K562 (cell line): Measurements from ENCODE around the gene IL36RN. TPM values are rescaled to one million over a fixed set of nuclear protein-coding genes. Genes with fewer than 3 reads are reported as not detected.

Source experiments
- ATAC-seq: fragments of 200-7000 bp; cut with Tn5 transposase; 3 replicates; pipeline ENCODE4 v1.9.1; 2020; ENCODE audit warnings: moderate library complexity
- BruUV-seq: library from RNA; stranded (reverse); fragments of 400-500 nt; replicated peaks from 2 replicates; lab custom pipeline; 2021; lab: Mats Ljungman, UMichigan
- CTCF ChIA-PET: fragments of 300-600 bp; formaldehyde crosslinking; extraction: SDS; loops from one replicate; lab custom pipeline; 2021; ENCODE audit warnings: low intra/inter-chr PET ratio; lab: Yijun Ruan, JAX
- POLR2A ChIA-PET: fragments of 300-600, 350-650 bp; sonication (Branson Sonifier 250); formaldehyde crosslinking; extraction: SDS; loops from one replicate; lab custom pipeline; 2021; ENCODE audit warnings: antibody characterized with exemption, inconsistent platforms; lab: Yijun Ruan, JAX
- DNase-seq, 4 experiments: peaks; one replicate each; pipeline versions ENCODE4 v3.0.0 to v3.0.0-alpha.2; 2011 to 2018; ENCODE audit warnings: low spot score in 3 of 4, mixed read lengths in 3 of 4; ENCODE audit errors: extremely low read depth in 1 of 4
- FAIRE-seq: peaks from 2 replicates; lab custom pipeline; 2011; peaks lifted over from hg19 to GRCh38; lab: Jason Lieb, UNC
- H2AFZ ChIP-seq: 2 replicates; pipeline ENCODE4 v1.6.0; 2011; ENCODE audit warnings: low read depth, low read length, control low read depth, inconsistent platforms
- H3K27ac ChIP-seq: fragments of 200-600 bp; 3 replicates; pipeline ENCODE4 v1.8.0; 2011; ENCODE audit warnings: low read depth, mild to moderate bottlenecking, control low read depth, inconsistent platforms, low read length, moderate library complexity, mixed read lengths; ENCODE audit errors: extremely low read depth
- H3K27me3 ChIP-seq, 2 experiments: fragments of 300-600 bp in 1 of 2; 2 replicates in 1 of 2; 3 replicates in 1 of 2; pipeline versions ENCODE4 v1.6.0 to v1.8.0; 2011; ENCODE audit warnings: inconsistent platforms in 2 of 2, low read length in 2 of 2, mild to moderate bottlenecking in 1 of 2, mixed read lengths in 1 of 2, moderate library complexity in 1 of 2; ENCODE audit not compliant: control insufficient read depth in 2 of 2, insufficient read depth in 2 of 2
- H3K36me3 ChIP-seq: fragments of 300-600 bp; 3 replicates; pipeline ENCODE4 v1.8.0; 2011; ENCODE audit warnings: mild to moderate bottlenecking, low read length, inconsistent platforms; ENCODE audit not compliant: control insufficient read depth, insufficient read depth
- H3K4me1 ChIP-seq, 2 experiments: fragments of 200-600 bp in 1 of 2; replicated peaks in 1 of 2; 2 replicates in 1 of 2; 3 replicates in 1 of 2; pipeline versions ENCODE4 v1.5.1 to v1.8.0; 2011; ENCODE audit warnings: inconsistent platforms in 2 of 2, low read length in 2 of 2, mild to moderate bottlenecking in 1 of 2, mixed read lengths in 1 of 2, moderate library complexity in 1 of 2; ENCODE audit not compliant: control insufficient read depth in 2 of 2, insufficient read depth in 2 of 2
- H3K4me2 ChIP-seq: 2 replicates; pipeline ENCODE4 v1.6.1; 2011; ENCODE audit warnings: low read length, control low read depth, inconsistent platforms, mixed read lengths; ENCODE audit not compliant: insufficient read depth
- H3K4me3 ChIP-seq: fragments of 200-600 bp; sonication (generic), shearing (Covaris generic); 2 replicates; pipeline ENCODE4 v1.5.1; 2016; ENCODE audit warnings: control low read depth, inconsistent platforms
- H3K79me2 ChIP-seq: fragments of 200-600 bp; 3 replicates; pipeline ENCODE4 v1.8.0; 2011; ENCODE audit warnings: low read length, inconsistent platforms; ENCODE audit not compliant: control insufficient read depth, insufficient read depth
- H3K9ac ChIP-seq, 2 experiments: 2 replicates each; pipeline versions ENCODE4 v1.6.0 to v1.6.1; 2011; ENCODE audit warnings: low read depth in 2 of 2, low read length in 2 of 2, control low read depth in 1 of 2, inconsistent platforms in 1 of 2, mild to moderate bottlenecking in 1 of 2, mixed read lengths in 1 of 2; ENCODE audit not compliant: insufficient read depth in 1 of 2
- H3K9me1 ChIP-seq: one replicate; pipeline ENCODE4 v1.6.0; 2011; ENCODE audit warnings: inconsistent platforms, mild to moderate bottlenecking, low read length, moderate library complexity; ENCODE audit not compliant: control insufficient read depth, insufficient read depth
- H3K9me3 ChIP-seq: replicated peaks from 2 replicates; pipeline ENCODE4 v1.5.1; 2011; ENCODE audit warnings: low read depth, low read length, inconsistent platforms; ENCODE audit not compliant: control insufficient read depth, insufficient read depth
- H4K20me1 ChIP-seq: replicated peaks from 2 replicates; pipeline ENCODE4 v1.6.1; 2011; ENCODE audit warnings: low read length, inconsistent platforms, mixed read lengths; ENCODE audit not compliant: control insufficient read depth, insufficient read depth
- C11orf30 ChIP-seq: fragments of 450-650 bp; IDR thresholded peaks from 2 replicates; pipeline ENCODE4 v1.6.1; 2016; ENCODE audit warnings: low read depth, mild to moderate bottlenecking
- ETS1 ChIP-seq: conservative IDR thresholded peaks from 2 replicates; pipeline ENCODE4 v1.6.1; 2011; ENCODE audit warnings: low read depth, mild to moderate bottlenecking, low read length; ENCODE audit not compliant: control insufficient read depth
- GATA2 ChIP-seq: sonication (generic); formaldehyde crosslinking; IDR thresholded peaks from 2 replicates; pipeline ENCODE4 v1.4.0; 2020; ENCODE audit warnings: mild to moderate bottlenecking, missing genetic modification reagents
- HLTF ChIP-seq: fragments of 450-650 bp; IDR thresholded peaks from 2 replicates; pipeline ENCODE4 v1.6.1; 2016
- JUNB ChIP-seq: fragments of 450-650 bp; formaldehyde crosslinking; conservative IDR thresholded peaks from 2 replicates; pipeline ENCODE4 v1.4.0; 2020; ENCODE audit warnings: mild to moderate bottlenecking
- JUND ChIP-seq, 2 experiments: IDR thresholded peaks; 2 replicates in 1 of 2; 3 replicates in 1 of 2; pipeline ENCODE4 v1.6.1; 2011; ENCODE audit warnings: borderline replicate concordance in 2 of 2, low read depth in 2 of 2, low read length in 2 of 2, improper control_type of control experiment in 1 of 2, missing biosample characterization in 1 of 2, missing genetic modification characterization in 1 of 2, missing genetic modification reagents in 1 of 2
- MAFG ChIP-seq: fragments of 450-650 bp; conservative IDR thresholded peaks from 2 replicates; pipeline ENCODE4 v1.6.1; 2016; ENCODE audit warnings: missing genetic modification characterization, missing compliant biosample characterization
- PHB2 ChIP-seq: fragments of 450-650 bp; IDR thresholded peaks from 2 replicates; pipeline ENCODE4 v1.6.1; 2017; ENCODE audit warnings: low read depth
- PHF21A ChIP-seq: fragments of 450-650 bp; IDR thresholded peaks from 2 replicates; pipeline ENCODE4 v1.6.1; 2017; ENCODE audit warnings: low read depth, borderline replicate concordance
- PTBP1 ChIP-seq: fragments of 200-400 bp; formaldehyde crosslinking; IDR thresholded peaks from 2 replicates; pipeline ENCODE4 v1.6.1; 2017; ENCODE audit warnings: low read depth, low read length
- TAF1 ChIP-seq: IDR thresholded peaks from 2 replicates; pipeline ENCODE4 v1.6.1; 2011; ENCODE audit warnings: mild to moderate bottlenecking, low read length, moderate library complexity; ENCODE audit not compliant: insufficient read depth, control insufficient read depth, severe bottlenecking; ENCODE audit errors: extremely low read depth
- TAF7 ChIP-seq: fragments of 450-650 bp; IDR thresholded peaks from 2 replicates; pipeline ENCODE4 v1.6.1; 2016; ENCODE audit warnings: missing genetic modification characterization, missing compliant biosample characterization
- TCFL5 ChIP-seq: fragments of 250-450 bp; sonication (Bioruptor Pico); conservative IDR thresholded peaks from 2 replicates; pipeline ENCODE4 v1.6.1; 2021; ENCODE audit warnings: mild to moderate bottlenecking, moderate library complexity, matching md5 sums
- TEAD4 ChIP-seq, 2 experiments: sonication (generic) in 1 of 2; formaldehyde crosslinking in 1 of 2; IDR thresholded peaks; 2 replicates each; pipeline versions ENCODE4 v1.6.1 to v1.8.0; 2012 to 2022; ENCODE audit warnings: borderline replicate concordance in 1 of 2, inconsistent platforms in 1 of 2, low read length in 1 of 2, mild to moderate bottlenecking in 1 of 2, missing genetic modification reagents in 1 of 2
- TRIM24 ChIP-seq, 2 experiments: fragments of 450-650 bp; IDR thresholded peaks; 2 replicates each; pipeline ENCODE4 v1.6.1; 2016
- YY1 ChIP-seq, 3 experiments: IDR thresholded peaks; 2 replicates each; pipeline ENCODE4 v1.6.1; 2011; ENCODE audit warnings: low read length in 2 of 3, mild to moderate bottlenecking in 2 of 3, moderate library complexity in 2 of 3, borderline replicate concordance in 1 of 3, control low read depth in 1 of 3, low read depth in 1 of 3; ENCODE audit not compliant: insufficient read depth in 3 of 3, insufficient replicate concordance in 2 of 3, control insufficient read depth in 1 of 3, insufficient read length in 1 of 3; ENCODE audit errors: extremely low read depth in 1 of 3
- ZNF174 ChIP-seq: fragments of 250-450 bp; sonication (Bioruptor Pico); IDR thresholded peaks from 2 replicates; pipeline ENCODE4 v1.4.0; 2020; ENCODE audit warnings: mild to moderate bottlenecking
- ZNF24 ChIP-seq: fragments of 450-650 bp; IDR thresholded peaks from 2 replicates; pipeline ENCODE4 v1.6.1; 2016
- WGBS: fragments of 100-300 bp; shearing (Covaris generic); methylation state at CpG from one replicate; pipeline ENCODE4 v1.1.6; 2016; ENCODE audit warnings: low coverage, mixed read lengths; ENCODE audit not compliant: insufficient coverage; ENCODE audit errors: missing lambda C conversion rate; 5-methylcytosine and 5-hydroxymethylcytosine counted together
- in situ Hi-C: fragments of 300-500 bp; cut with MboI; formaldehyde crosslinking; loops from 4 replicates; pipeline ENCODE4 v1.15.0; 2018; ENCODE audit warnings: inconsistent platforms, mixed read lengths
- intact Hi-C: fragments of 100-400 bp; cut with micrococcal nuclease; formaldehyde crosslinking; loops from 2 replicates; pipeline ENCODE4 v1.14.2; 2022
- polyA plus RNA-seq, 8 experiments: library from polyadenylated mRNA; depleted of rRNA in 4 of 8; stranded (reverse) in 5 of 8; unstranded in 3 of 8; fragments of >200 nt; fragmentation: Nextera tagmentation in 2 of 8; fragmentation: Illumina TruSeq in 1 of 8; extraction: Ambion mirVana in 2 of 8; extraction: Trizol in 1 of 8; gene quantifications; 2 replicates each; pipeline versions ENCODE4 v1.2.1 to v1.2.3, GENCODE V29; 2011 to 2014; ENCODE audit warnings: inconsistent platforms in 1 of 8, missing spikeins in 1 of 8
- total RNA-seq, 7 experiments: library from RNA; depleted of rRNA in 6 of 7; stranded (reverse); fragments of >200 nt in 6 of 7; fragmentation: Illumina TruSeq in 2 of 7; extraction: Trizol in 2 of 7; gene quantifications; 2 replicates each; pipeline versions ENCODE4 v1.2.1 to v1.2.3, GENCODE V29; 2011 to 2021; ENCODE audit warnings: low replicate concordance in 1 of 7
- TF ChIP-seq, protein P1 (sequence below): fragments of 250-450 bp; sonication (Bioruptor Pico); IDR thresholded peaks from 2 replicates; pipeline ENCODE4 v1.8.0; 2022; ENCODE audit warnings: moderate library complexity, mild to moderate bottlenecking, inconsistent platforms

The IL36RN gene
- total and polyA plus RNA-seq, 9 of the 15 experiments (the other 6 are each of a cell fraction or from before 2014, with no cell fraction given), result not detected

- H3K9me3 ChIP-seq, result no peaks in the 10 kb centered on the region
- intact Hi-C loops, result no loop called here
- in situ Hi-C loops, result no loop called here
- H3K27ac ChIP-seq, result no peak overlapping the region
- 62% methylated on average over 9 of the region's 9 CpGs for WGBS
- H3K27me3 ChIP-seq, result no peaks in the 10 kb centered on the region
- H3K79me2 ChIP-seq, result no peaks in the 10 kb centered on the region
- peaks cover 0 to 21% of the 10 kb centered on the region in 2 experiments; a peak in 2 of 5 replicates for H3K4me1 ChIP-seq
- no peak overlapping the region for H3K9ac ChIP-seq
- no peaks in the 10 kb centered on the region for H3K36me3 ChIP-seq
- no TSS peak for BruUV-seq
- FAIRE-seq (no peak), DNase-seq (no peak), ATAC-seq (no peak)
- H3K4me2 ChIP-seq, result no peak overlapping the region
- no peaks in the 10 kb centered on the region for H4K20me1 ChIP-seq
- peak overlapping the region; percentile 20; the same call in 1 of the 2 replicates for H2AFZ ChIP-seq
- ChIA-PET POLR2A (interaction anchor here (0.5 to 1.2 kb wide), 2 partner anchors 9 to 63 kb away, joined by 3 to 4 read pairs; no protein-coding TSS in a partner anchor), CTCF (no interaction called here)
- no peaks in the 10 kb centered on the region for H3K9me1 ChIP-seq
- no peak overlapping the region for H3K4me3 ChIP-seq
- TF ChIP-seq TEAD4 (IDR thresholded peaks at IDR 0.05; ENCODE audit: low read length) (no peak), TEAD4 (CRISPR knock-in tag; IDR thresholded peaks at IDR 0.05; ENCODE audit: borderline replicate concordance) (no peak), TAF7 (tag) (no peak), PHB2 (no peak), C11orf30 (no peak), ZNF174 (CRISPR knock-in tag) (no peak), ZNF24 (no peak), TAF1 (no peak), MAFG (no peak), TRIM24 (IDR thresholded peaks at IDR 0.05) (no peak), GATA2 (no peak), PHF21A (no peak), JUND (IDR thresholded peaks at IDR 0.05; ENCODE audit: borderline replicate concordance, low read depth, low read length) (no peak), JUND (tag; IDR thresholded peaks at IDR 0.05; ENCODE audit: borderline replicate concordance, low read depth, low read length) (no peak), HLTF (no peak), PTBP1 (no peak), JUNB (CRISPR knock-in tag) (no peak), ETS1 (no peak), YY1 (IDR thresholded peaks at IDR 0.05; ENCODE audit: borderline replicate concordance in 1 of 3, control insufficient read depth in 1 of 3, extremely low read depth in 1 of 3, insufficient read depth in 3 of 3, insufficient read length in 1 of 3, insufficient replicate concordance in 2 of 3, low read depth in 1 of 3, low read length in 2 of 3) (no peak), TCFL5 (CRISPR knock-in tag) (no peak)
- TF ChIP-seq, protein P1, sequence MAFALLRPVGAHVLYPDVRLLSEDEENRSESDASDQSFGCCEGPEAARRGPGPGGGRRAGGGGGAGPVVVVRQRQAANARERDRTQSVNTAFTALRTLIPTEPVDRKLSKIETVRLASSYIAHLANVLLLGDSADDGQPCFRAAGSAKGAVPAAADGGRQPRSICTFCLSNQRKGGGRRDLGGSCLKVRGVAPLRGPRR, result no peak
Observed at GRCh38 chr2:113036763-113037162, 22.2 kb upstream of the IL36RN start.
